GM18517 (cell line): ENCODE results near the gene CTBS.

ENCODE experiments used
- ATAC-seq: cut with Tn5 transposase; IDR thresholded peaks from one replicate; pipeline ENCODE4 v1.9.1; 2021; ENCODE audit warnings: mild to moderate bottlenecking, moderate library complexity; ENCODE audit not compliant: unreplicated experiment

CTBS gene

GRCh38 chr1:84506729-84507453 is 67.3 kb downstream of the CTBS start:
- ATAC-seq, result no peak

- peak; percentile 79 for ATAC-seq
Measured at GRCh38 chr1:84506002-84506728, 68.1 kb downstream of the CTBS start, which contains the start of the genes GNG5 and SPATA1. Gene GNG5 (minus strand): TSS chr1:84506581. CDS start chr1:84506091, 490 bp downstream. Gene SPATA1 (plus strand): TSS chr1:84506386. CDS start chr1:84516360, 9,974 bp downstream.

- ATAC-seq, result peak; percentile 33
Measured at GRCh38 chr1:84505493-84506001, 68.7 kb downstream of the CTBS start.

- ATAC-seq, result no peak
Measured at GRCh38 chr1:84504580-84505492, 69.4 kb downstream of the CTBS start.

- ATAC-seq, result no peak
Measured at GRCh38 chr1:84502927-84503326, 71.3 kb downstream of the CTBS start.
